ENCODE data around the gene ERICH2.

DNA sequence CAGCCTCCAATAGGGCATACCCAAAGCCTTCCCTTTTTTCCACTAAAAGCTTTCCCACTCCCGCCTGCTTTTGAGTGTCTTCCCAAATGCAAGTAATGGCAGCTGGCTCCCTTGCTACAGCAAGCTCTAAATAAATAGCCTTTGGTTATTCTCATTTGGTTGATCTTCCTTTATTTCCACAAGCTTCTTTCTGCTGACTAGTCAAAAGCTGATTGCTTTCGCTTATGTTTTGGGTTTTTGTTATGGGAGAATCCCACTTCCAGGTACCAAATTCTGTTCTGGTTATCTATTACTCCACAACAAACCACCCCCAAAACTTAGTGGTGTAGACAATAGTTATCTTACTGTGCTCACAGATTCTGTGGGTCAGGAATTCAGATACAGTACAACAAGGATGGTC lies 32.8 kb upstream of the ERICH2 start:
- TF ChIP-seq EP300 (IDR thresholded peaks at IDR 0.05) (no peak), POLR2A (IDR thresholded peaks at IDR 0.05) (no peak), POLR2AphosphoS5 (IDR thresholded peaks at IDR 0.05) (no peak)
- TF ChIP-seq, protein P1, sequence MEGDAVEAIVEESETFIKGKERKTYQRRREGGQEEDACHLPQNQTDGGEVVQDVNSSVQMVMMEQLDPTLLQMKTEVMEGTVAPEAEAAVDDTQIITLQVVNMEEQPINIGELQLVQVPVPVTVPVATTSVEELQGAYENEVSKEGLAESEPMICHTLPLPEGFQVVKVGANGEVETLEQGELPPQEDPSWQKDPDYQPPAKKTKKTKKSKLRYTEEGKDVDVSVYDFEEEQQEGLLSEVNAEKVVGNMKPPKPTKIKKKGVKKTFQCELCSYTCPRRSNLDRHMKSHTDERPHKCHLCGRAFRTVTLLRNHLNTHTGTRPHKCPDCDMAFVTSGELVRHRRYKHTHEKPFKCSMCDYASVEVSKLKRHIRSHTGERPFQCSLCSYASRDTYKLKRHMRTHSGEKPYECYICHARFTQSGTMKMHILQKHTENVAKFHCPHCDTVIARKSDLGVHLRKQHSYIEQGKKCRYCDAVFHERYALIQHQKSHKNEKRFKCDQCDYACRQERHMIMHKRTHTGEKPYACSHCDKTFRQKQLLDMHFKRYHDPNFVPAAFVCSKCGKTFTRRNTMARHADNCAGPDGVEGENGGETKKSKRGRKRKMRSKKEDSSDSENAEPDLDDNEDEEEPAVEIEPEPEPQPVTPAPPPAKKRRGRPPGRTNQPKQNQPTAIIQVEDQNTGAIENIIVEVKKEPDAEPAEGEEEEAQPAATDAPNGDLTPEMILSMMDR (IDR thresholded peaks at IDR 0.05): no peak
